Pancreas (tissue), 10 donors: ENCODE measurements around the gene TTL. TPM values are rescaled to one million over a fixed set of nuclear protein-coding genes. Genes with fewer than 3 reads are reported as not detected.

Experiments used
- ATAC-seq, 4 donors: fragments of 200-7000 bp; cut with Tn5 transposase; one replicate each; pipeline versions ENCODE4 v1.8.0 to v1.9.1; 2020; ENCODE audit warnings: mild to moderate bottlenecking in 4 of 4, moderate library complexity in 4 of 4
- DNase-seq, 6 donors: peaks; one replicate each; pipeline ENCODE4 v3.0.0-alpha.2; 2020
- FAIRE-seq: peaks from 2 replicates; lab custom pipeline; 2012; peaks lifted over from hg19 to GRCh38; lab: Jason Lieb, UNC
- H3K27ac ChIP-seq, 4 donors: fragments of 200-600 bp; sonication (generic); 1 replicate in 3 of 4; 2 replicates in 1 of 4; pipeline versions ENCODE4 v1.5.0 to v1.8.0; 2020
- H3K27me3 ChIP-seq, 4 donors: fragments of 200-600 bp; one replicate each; pipeline ENCODE4 v1.8.0; 2021
- H3K36me3 ChIP-seq, 3 donors: fragments of 200-600 bp; sonication (generic) in 1 of 3; one replicate each; pipeline versions ENCODE4 v1.5.0 to v1.8.0; 2020 to 2021
- H3K4me1 ChIP-seq, 3 donors: fragments of 200-600 bp; one replicate each; pipeline ENCODE4 v1.8.0; 2021
- H3K4me3 ChIP-seq, 4 donors: fragments of 200-600 bp; sonication (generic) in 2 of 4; one replicate each; pipeline versions ENCODE4 v1.5.0 to v1.8.0; 2020 to 2021
- H3K9me3 ChIP-seq, 4 donors: fragments of 200-600 bp; one replicate each; pipeline ENCODE4 v1.8.0; 2021
- CTCF ChIP-seq, 4 donors: fragments of 200-600 bp; sonication (generic) in 3 of 4; IDR thresholded peaks; one replicate each; pipeline versions ENCODE4 v1.5.0 to v1.8.0; 2021; ENCODE audit warnings: antibody characterized with exemption in 4 of 4
- WGBS, 2 donors: extraction: QIAGEN DNeasy Blood & Tissue Kit; methylation state at CpG; one replicate each; pipeline ENCODE4 v1.1.7; 2013; 5-methylcytosine and 5-hydroxymethylcytosine counted together
- intact Hi-C, 3 donors: fragments of 100-400 bp; cut with DNase I; formaldehyde crosslinking; loops; one replicate each; pipeline versions ENCODE4 v1.11.1 to v1.14.2; 2022
- polyA plus RNA-seq, 2 donors: library from polyadenylated mRNA; stranded (reverse); fragments of 200-250 nt; gene quantifications; one replicate each; pipeline ENCODE4 v1.2.3, GENCODE V29; 2013
- total RNA-seq, 6 donors: library from RNA; stranded (reverse); fragmentation: NEBNext Ultra II Directional in 4 of 6; extraction: Animal tissue kit (Norgen Biotek cat#: 25700) in 4 of 6; gene quantifications; one replicate each; pipeline versions ENCODE4 v1.2.1 to v1.2.4, GENCODE V29; 2021 to 2023
- donor health status: healthy with polysubstance abuse.
- donor health status: DM: no; HTN: no; CAD: no; lungs with moderate emphysema.
- donor health status: DM: no; HTN: no; CAD: no.
- donor health status: control.
- donor health status: control.
- donor health status: Bipolar disorder and iron deficiency.
- donor health status: DM: yes; HTN: yes; CAD: no.
- donor health status: DM: no; HTN: no; CAD: no.
- donor health status: DM: no; HTN: no; CAD: no.
- donor health status: DM: yes; HTN: yes; CAD: no.

The TTL gene
- total and polyA plus RNA-seq, 8 donors: 6.6 to 16.8 (median 7.8) TPM

GRCh38 chr2:112572005-112572404 is 90.0 kb downstream of the TTL start:
- Histone ChIP-seq H3K27ac (no peak overlapping the region), H3K27me3 (no peaks in the 10 kb centered on the region), H3K4me3 (no peak overlapping the region), H3K9me3 (no peaks in the 10 kb centered on the region), H3K36me3 (peaks cover 0 to 82% (median 28%) of the 10 kb centered on the region in 3 donors), H3K4me1 (no peaks in the 10 kb centered on the region)
- no peak for DNase-seq
- TF ChIP-seq CTCF (IDR thresholded peaks at IDR 0.05): no peak
- ATAC-seq: no peak
- no peak for FAIRE-seq
- intact Hi-C loops: no loop called here
- WGBS, 2 donors: 80 to 86% methylated on average over 7 of the region's 7 CpGs

GRCh38 chr2:112577756-112578155 is 95.8 kb downstream of the TTL start:
- Histone ChIP-seq H3K4me1 (peaks cover 4 to 9% (median 5%) of the 10 kb centered on the region in 3 donors), H3K9me3 (no peaks in the 10 kb centered on the region), H3K27ac (no peak overlapping the region), H3K4me3 (no peak overlapping the region), H3K36me3 (peaks cover 0 to 31% (median 19%) of the 10 kb centered on the region in 3 donors), H3K27me3 (no peaks in the 10 kb centered on the region)
- no peak for TF ChIP-seq CTCF (IDR thresholded peaks at IDR 0.05)
- DNase-seq: no peak
- no peak for FAIRE-seq
- ATAC-seq: no peak
- 31 to 52% methylated on average over 4 to 5 of the region's 5 CpGs for WGBS, 2 donors
- intact Hi-C loops: no loop called here

GRCh38 chr2:112579241-112579640 is 97.3 kb downstream of the TTL start:
- Histone ChIP-seq H3K27me3 (no peaks in the 10 kb centered on the region), H3K27ac (no peak overlapping the region), H3K36me3 (peaks cover 0 to 17% (median 14%) of the 10 kb centered on the region in 3 donors), H3K4me1 (peaks cover 11 to 12% (median 12%) of the 10 kb centered on the region in 3 donors), H3K9me3 (no peaks in the 10 kb centered on the region), H3K4me3 (no peak overlapping the region)
- FAIRE-seq: no peak
- no peak for DNase-seq
- ATAC-seq: peak in 2 of 4 donors; percentile 8 to 15
- intact Hi-C loops: no loop called here
- no peak for TF ChIP-seq CTCF (IDR thresholded peaks at IDR 0.05)

GRCh38 chr2:112580084-112580483 is 98.1 kb downstream of the TTL start:
- Histone ChIP-seq H3K27ac (no peak overlapping the region), H3K4me1 (peaks cover 12 to 15% (median 14%) of the 10 kb centered on the region in 3 donors), H3K27me3 (no peaks in the 10 kb centered on the region), H3K36me3 (peaks cover 0 to 9% (median 8%) of the 10 kb centered on the region in 3 donors), H3K4me3 (no peak overlapping the region), H3K9me3 (no peaks in the 10 kb centered on the region)
- FAIRE-seq: no peak
- intact Hi-C loops: loop anchor here in 1 of 3 donors (10.0 kb wide), 1 partner anchor 95 kb away; the partner anchor contains the start of gene TTL
- no peak for DNase-seq
- TF ChIP-seq CTCF (IDR thresholded peaks at IDR 0.05): no peak
- 89 to 95% methylated on average over 7 of the region's 7 CpGs for WGBS, 2 donors
- ATAC-seq: no peak

GRCh38 chr2:112582314-112582746 is 100.4 kb downstream of the TTL start:
- ATAC-seq (peak; percentile 8 to 33 (median 24)), FAIRE-seq (no peak), DNase-seq (peak in 1 of 6 donors; percentile 38)
- H3K36me3 ChIP-seq: no peaks in the 10 kb centered on the region
- peak; percentile 45 to 59 (median 48) for TF ChIP-seq CTCF (IDR thresholded peaks at IDR 0.05)
- H3K4me1 ChIP-seq: peaks cover 24 to 28% (median 26%) of the 10 kb centered on the region in 3 donors
- H3K27me3 ChIP-seq: no peaks in the 10 kb centered on the region
- WGBS, 2 donors: 18 to 23% methylated on average over 10 of the region's 10 CpGs
- peak overlapping the region in 1 of 4 donors; percentile 97 for H3K27ac ChIP-seq
- H3K4me3 ChIP-seq: peak overlapping the region in 2 of 4 donors; percentile 50 to 75
- intact Hi-C loops: loop anchor here in 1 of 3 donors (10.0 kb wide), 1 partner anchor 98 kb away; the partner anchor contains the start of gene TTL
- no peaks in the 10 kb centered on the region for H3K9me3 ChIP-seq
